Measurements from ENCODE around the gene KCNH2. TPM values are rescaled to one million over a fixed set of nuclear protein-coding genes. Genes with fewer than 3 reads are reported as not detected.
A peak's percentile ranks its signal among the peaks of the same experiment; 100 is the strongest.

Gene KCNH2
- total RNA-seq, 1 donor from 2014 or later, result 3.6 TPM

- ATAC-seq, result peak; percentile 2
- H3K4me1 ChIP-seq, result peaks cover 19% of the 10 kb centered on the region
- no peaks in the 10 kb centered on the region for H3K27me3 ChIP-seq
- H3K4me3 ChIP-seq, result no peak overlapping the region
- TF ChIP-seq CTCF (IDR thresholded peaks at IDR 0.05), result no peak
- DNase-seq, result no peak
- H3K36me3 ChIP-seq, result no peaks in the 10 kb centered on the region
- intact Hi-C loops (cut with DNase I), result no loop called here
- no peak overlapping the region for H3K27ac ChIP-seq
- no peaks in the 10 kb centered on the region for H3K9me3 ChIP-seq
Measured at GRCh38 chr7:151007469-151007898, 29.4 kb upstream of the KCNH2 start.

- H3K27ac ChIP-seq, result no peak overlapping the region
- no peak for TF ChIP-seq CTCF (IDR thresholded peaks at IDR 0.05)
- H3K4me1 ChIP-seq, result peaks cover 19% of the 10 kb centered on the region
- no peak for DNase-seq
- no peaks in the 10 kb centered on the region for H3K27me3 ChIP-seq
- no peaks in the 10 kb centered on the region for H3K9me3 ChIP-seq
- no peak overlapping the region for H3K4me3 ChIP-seq
- H3K36me3 ChIP-seq, result no peaks in the 10 kb centered on the region
- intact Hi-C loops (cut with DNase I), result no loop called here
- ATAC-seq, result no peak
Measured at GRCh38 chr7:151006590-151007300, 28.6 kb upstream of the KCNH2 start.

GRCh38 chr7:151005566-151005965, 27.4 kb upstream of the KCNH2 start:
- TF ChIP-seq CTCF (IDR thresholded peaks at IDR 0.05), result no peak
- H3K9me3 ChIP-seq, result no peaks in the 10 kb centered on the region
- no peaks in the 10 kb centered on the region for H3K36me3 ChIP-seq
- no peaks in the 10 kb centered on the region for H3K27me3 ChIP-seq
- intact Hi-C loops (cut with DNase I), result no loop called here
- no peak overlapping the region for H3K27ac ChIP-seq
- H3K4me1 ChIP-seq, result peaks cover 17% of the 10 kb centered on the region
- DNase-seq (no peak), ATAC-seq (no peak)
- no peak overlapping the region for H3K4me3 ChIP-seq

GRCh38 chr7:151003572-151003971, 25.5 kb upstream of the KCNH2 start:
- TF ChIP-seq CTCF (IDR thresholded peaks at IDR 0.05), result no peak
- Histone ChIP-seq H3K36me3 (no peaks in the 10 kb centered on the region), H3K4me3 (no peak overlapping the region), H3K9me3 (no peaks in the 10 kb centered on the region), H3K27ac (no peak overlapping the region), H3K4me1 (peaks cover 4% of the 10 kb centered on the region), H3K27me3 (no peaks in the 10 kb centered on the region)
- ATAC-seq (peak; percentile 64), DNase-seq (no peak)
- intact Hi-C loops (cut with DNase I), result no loop called here

GRCh38 chr7:151001546-151001945, 23.4 kb upstream of the KCNH2 start:
- Histone ChIP-seq H3K9me3 (no peaks in the 10 kb centered on the region), H3K27ac (no peak overlapping the region), H3K4me1 (peaks cover 7% of the 10 kb centered on the region), H3K27me3 (no peaks in the 10 kb centered on the region), H3K4me3 (no peak overlapping the region), H3K36me3 (no peaks in the 10 kb centered on the region)
- ATAC-seq (no peak), DNase-seq (no peak)
- no peak for TF ChIP-seq CTCF (IDR thresholded peaks at IDR 0.05)
- intact Hi-C loops (cut with DNase I), result no loop called here

All from upper lobe of right lung (tissue), 1 donor.